GM19238 (cell line): Measurements from ENCODE around the gene GSE1.

ENCODE experiments used
- DNase-seq: peaks from one replicate; pipeline ENCODE4 v3.0.0; 2011; ENCODE audit warnings: low spot score; ENCODE audit not compliant: insufficient read length

The GSE1 gene

GRCh38 chr16:85605051-85605911, 7.8 kb upstream of the GSE1 start:
- no peak for DNase-seq

GRCh38 chr16:85605912-85606841, 6.9 kb upstream of the GSE1 start:
- no peak for DNase-seq

- DNase-seq: no peak
Measured at GRCh38 chr16:85606904-85607303, 6.2 kb upstream of the GSE1 start.

GRCh38 chr16:85607321-85607765, 5.8 kb upstream of the GSE1 start:
- no peak for DNase-seq

- no peak for DNase-seq
Measured at GRCh38 chr16:85607796-85608514, 5.2 kb upstream of the GSE1 start.

- DNase-seq: no peak
Measured at GRCh38 chr16:85608515-85608885, 4.6 kb upstream of the GSE1 start.

- DNase-seq: no peak
Measured at GRCh38 chr16:85608887-85609286, 4.2 kb upstream of the GSE1 start.

- DNase-seq: no peak
Measured at GRCh38 chr16:85609539-85609938, 3.6 kb upstream of the GSE1 start.

- DNase-seq: no peak
Measured at GRCh38 chr16:85610059-85610445, 3.1 kb upstream of the GSE1 start.

- peak; percentile 89 for DNase-seq
Measured at GRCh38 chr16:85610446-85611193, 2.5 kb upstream of the GSE1 start.

- DNase-seq: no peak
Measured at GRCh38 chr16:85611194-85611443, 2.0 kb upstream of the GSE1 start.

GRCh38 chr16:85611444-85612190, 1.5 kb upstream of the GSE1 start:
- no peak for DNase-seq

- peak; percentile 59 for DNase-seq
Measured at GRCh38 chr16:85612191-85612800, 826 bp upstream of the GSE1 start.

- DNase-seq: no peak
Measured at GRCh38 chr16:85613604-85614337, 649 bp downstream of the GSE1 start.

GRCh38 chr16:85614338-85615013, 1.4 kb downstream of the GSE1 start:
- no peak for DNase-seq

GRCh38 chr16:85615014-85615851, 2.1 kb downstream of the GSE1 start:
- no peak for DNase-seq

GRCh38 chr16:85615852-85616606, 2.9 kb downstream of the GSE1 start:
- DNase-seq: peak; percentile 95
